IMR-90 (cell line): ENCODE results near the gene SIM1. TPM values are rescaled to one million over a fixed set of nuclear protein-coding genes. Genes with fewer than 3 reads are reported as not detected.
"Not testable (repeated sequence)": the region's sequence is repeated elsewhere in the genome, so short reads cannot be mapped to it uniquely, and the experiment has no call there.

Experiments used
- ATAC-seq: fragments of 200-7000 bp; cut with Tn5 transposase; 2 replicates; pipeline ENCODE4 v1.9.1; 2020; ENCODE audit warnings: low read depth, mild to moderate bottlenecking, moderate library complexity
- BruUV-seq: library from RNA; stranded (reverse); fragments of 400-500 nt; replicated peaks from 2 replicates; lab custom pipeline; 2021; lab: Mats Ljungman, UMichigan
- CTCF ChIA-PET: fragments of 300-600 bp; formaldehyde crosslinking; extraction: SDS; loops from one replicate; lab custom pipeline; 2021; ENCODE audit warnings: antibody characterized with exemption; lab: Yijun Ruan, JAX
- POLR2A ChIA-PET: fragments of 300-600 bp; sonication (Branson Sonifier 250); formaldehyde crosslinking; loops from one replicate; lab custom pipeline; 2022; ENCODE audit warnings: antibody characterized with exemption; ENCODE audit not compliant: unreplicated experiment; lab: Charles Lee
- DNase-seq: peaks from one replicate; pipeline ENCODE4 v3.0.0; 2013
- H2AFZ ChIP-seq: replicated peaks from 2 replicates; pipeline ENCODE3; 2013; ENCODE audit warnings: low read length, mild to moderate bottlenecking; ENCODE audit not compliant: poor library complexity
- H2AK5ac ChIP-seq: 2 replicates; pipeline ENCODE4 v1.6.1; 2013; ENCODE audit warnings: low read depth, low read length, inconsistent platforms
- H2AK9ac ChIP-seq: replicated peaks from 2 replicates; pipeline ENCODE3; 2013; ENCODE audit warnings: mild to moderate bottlenecking, low read depth, low read length, moderate library complexity; ENCODE audit not compliant: poor library complexity
- H2BK120ac ChIP-seq: 2 replicates; pipeline ENCODE4 v1.6.1; 2013; ENCODE audit warnings: low read depth, low read length, inconsistent platforms
- H2BK15ac ChIP-seq: 3 replicates; pipeline ENCODE4 v1.6.1; 2013; ENCODE audit warnings: low read depth, low read length, inconsistent platforms
- H2BK20ac ChIP-seq: 2 replicates; pipeline ENCODE4 v1.6.1; 2013; ENCODE audit warnings: low read depth, mild to moderate bottlenecking, inconsistent platforms, low read length, moderate library complexity
- H2BK5ac ChIP-seq: 2 replicates; pipeline ENCODE4 v1.6.1; 2013; ENCODE audit warnings: mild to moderate bottlenecking, low read depth, low read length, inconsistent platforms; ENCODE audit not compliant: poor library complexity, severe bottlenecking
- H3K14ac ChIP-seq: replicated peaks from 2 replicates; pipeline ENCODE4 v1.6.1; 2013; ENCODE audit warnings: low read depth, low read length, inconsistent platforms
- H3K18ac ChIP-seq: 2 replicates; pipeline ENCODE4 v1.6.1; 2013; ENCODE audit warnings: low read depth, low read length, control low read depth
- H3K23ac ChIP-seq: 2 replicates; pipeline ENCODE4 v1.6.1; 2013; ENCODE audit warnings: low read depth, low read length, inconsistent platforms
- H3K27ac ChIP-seq: 2 replicates; pipeline ENCODE4 v1.5.1; 2013; ENCODE audit warnings: mild to moderate bottlenecking, control low read depth, low read length; ENCODE audit not compliant: insufficient read depth
- H3K27me3 ChIP-seq: 2 replicates; pipeline ENCODE4 v1.6.1; 2013; ENCODE audit warnings: low read length; ENCODE audit not compliant: control insufficient read depth, insufficient read depth
- H3K36me3 ChIP-seq: 2 replicates; pipeline ENCODE4 v1.6.1; 2013; ENCODE audit warnings: low read length, mixed read lengths; ENCODE audit not compliant: control insufficient read depth, insufficient read depth
- H3K4ac ChIP-seq: 2 replicates; pipeline ENCODE4 v1.6.1; 2013; ENCODE audit warnings: low read depth, low read length, inconsistent platforms
- H3K4me1 ChIP-seq: 2 replicates; pipeline ENCODE4 v1.6.1; 2013; ENCODE audit warnings: low read length, mixed read lengths; ENCODE audit not compliant: control insufficient read depth, insufficient read depth
- H3K4me2 ChIP-seq: 2 replicates; pipeline ENCODE4 v1.6.1; 2013; ENCODE audit warnings: low read depth, mild to moderate bottlenecking, control low read depth, low read length, moderate library complexity
- H3K4me3 ChIP-seq: 2 replicates; pipeline ENCODE4 v1.5.1; 2013; ENCODE audit warnings: low read depth, mild to moderate bottlenecking, control low read depth, low read length, moderate library complexity; ENCODE audit not compliant: insufficient read depth
- H3K56ac ChIP-seq: 2 replicates; pipeline ENCODE4 v1.6.1; 2013; ENCODE audit warnings: low read length, inconsistent platforms; ENCODE audit not compliant: insufficient read depth; ENCODE audit errors: extremely low read depth
- H3K79me1 ChIP-seq, 2 experiments: 2 replicates each; pipeline ENCODE4 v1.6.1; 2013; ENCODE audit warnings: low read length in 2 of 2, inconsistent platforms in 1 of 2, low read depth in 1 of 2
- H3K9ac ChIP-seq: 2 replicates; pipeline ENCODE4 v1.6.1; 2013; ENCODE audit warnings: low read depth, low read length, control low read depth
- H3K9me1 ChIP-seq: 2 replicates; pipeline ENCODE4 v1.6.1; 2013; ENCODE audit warnings: low read length, inconsistent platforms; ENCODE audit not compliant: insufficient read depth
- H3K9me3 ChIP-seq: 2 replicates; pipeline ENCODE4 v1.6.1; 2013; ENCODE audit warnings: low read length; ENCODE audit not compliant: control insufficient read depth, insufficient read depth
- H4K20me1 ChIP-seq: 2 replicates; pipeline ENCODE4 v1.6.1; 2013; ENCODE audit warnings: low read length, inconsistent platforms; ENCODE audit not compliant: insufficient read depth
- H4K5ac ChIP-seq: 2 replicates; pipeline ENCODE4 v1.6.1; 2013; ENCODE audit warnings: mild to moderate bottlenecking, low read depth, low read length, control low read depth
- H4K8ac ChIP-seq, 2 experiments: 2 replicates each; pipeline ENCODE4 v1.6.1; 2013; ENCODE audit warnings: low read depth in 2 of 2, low read length in 2 of 2, control low read depth in 1 of 2, inconsistent platforms in 1 of 2
- H4K91ac ChIP-seq: 2 replicates; pipeline ENCODE4 v1.6.1; 2013; ENCODE audit warnings: low read depth, low read length, inconsistent platforms; ENCODE audit not compliant: insufficient read depth
- WGBS, 2 experiments: methylation state at CpG; one replicate each; pipeline versions ENCODE4 v1.1.5 to v1.1.7; 2013; ENCODE audit warnings: missing lambda C conversion rate in 2 of 2; ENCODE audit not compliant: insufficient read length in 1 of 2; ENCODE audit errors: extremely low coverage in 2 of 2; 5-methylcytosine and 5-hydroxymethylcytosine counted together
- dilution Hi-C: fragments of 300-500 bp; cut with HindIII; formaldehyde crosslinking; loops from one replicate; pipeline ENCODE4 v1.14.3; 2018; ENCODE audit warnings: low sequenced_read_pairs; ENCODE audit not compliant: unreplicated experiment
- in situ Hi-C: fragments of 300-500 bp; cut with MboI; formaldehyde crosslinking; loops from 3 replicates; pipeline ENCODE4 v1.14.3; 2019; ENCODE audit warnings: low sequenced_read_pairs, inconsistent platforms, mixed read lengths
- intact Hi-C: fragments of 100-400 bp; cut with micrococcal nuclease; formaldehyde crosslinking; loops from 2 replicates; pipeline ENCODE4 v1.10.0; 2022
- polyA plus RNA-seq, 3 experiments: library from polyadenylated mRNA; depleted of rRNA; stranded (reverse); fragments of >200 nt; gene quantifications; 2 replicates each; pipeline ENCODE4 v1.2.3, GENCODE V29; 2012; ENCODE audit warnings: low replicate concordance in 1 of 3
- total RNA-seq: library from RNA; depleted of rRNA; stranded (reverse); fragments of >200 nt; gene quantifications from 2 replicates; pipeline ENCODE4 v1.2.3, GENCODE V29; 2012

SIM1 gene
- total and polyA plus RNA-seq, 2 of the 4 experiments (the other 2 are of a cell fraction), result not detected

- CTCF ChIA-PET, intact Hi-C loops: not testable (repeated sequence)
Measured at GRCh38 chr6:100354736-100355641, 109.7 kb downstream of the SIM1 start.

More at GRCh38 chr6:100354736-100355641, 109.7 kb downstream of the SIM1 start:
- H2AK5ac ChIP-seq, H2BK20ac ChIP-seq, H3K27ac ChIP-seq, H3K9me3 ChIP-seq, H4K91ac ChIP-seq, H3K36me3 ChIP-seq, H4K20me1 ChIP-seq, in situ Hi-C loops, POLR2A ChIA-PET, H3K56ac ChIP-seq, BruUV-seq, H3K18ac ChIP-seq, H3K9me1 ChIP-seq, H3K4me3 ChIP-seq, H3K14ac ChIP-seq, H2BK5ac ChIP-seq, DNase-seq, H4K5ac ChIP-seq, dilution Hi-C loops, H2AK9ac ChIP-seq, H2BK120ac ChIP-seq, H2BK15ac ChIP-seq, H3K23ac ChIP-seq, H4K8ac ChIP-seq, H3K4me1 ChIP-seq, H3K79me1 ChIP-seq, H3K4me2 ChIP-seq, H3K9ac ChIP-seq, H2AFZ ChIP-seq, ATAC-seq, H3K4ac ChIP-seq, H3K27me3 ChIP-seq: not testable (repeated sequence)
- WGBS, 2 experiments, result 100% methylated on average over 4 of the region's 35 CpGs; no CpG with 5 or more reads in 1 of the 2 experiments
